Lower lobe of right lung (tissue), 2 donors: ENCODE measurements around the gene PLXNA4. TPM values are rescaled to one million over a fixed set of nuclear protein-coding genes. Genes with fewer than 3 reads are reported as not detected.
A peak's percentile ranks its signal among the peaks of the same experiment; 100 is the strongest.

Experiments used
- ATAC-seq, 2 donors: fragments of 200-7000 bp; cut with Tn5 transposase; one replicate each; pipeline ENCODE4 v1.9.1; 2020 to 2022; ENCODE audit warnings: mild to moderate bottlenecking in 2 of 2, moderate library complexity in 2 of 2
- DNase-seq: peaks from one replicate; pipeline ENCODE4 v3.0.0-alpha.2; 2020
- H3K27ac ChIP-seq: fragments of 200-600 bp; one replicate; pipeline ENCODE4 v1.8.0; 2022
- H3K27me3 ChIP-seq: fragments of 200-600 bp; one replicate; pipeline ENCODE4 v1.8.0; 2022; ENCODE audit warnings: low read depth
- H3K36me3 ChIP-seq: fragments of 200-600 bp; one replicate; pipeline ENCODE4 v1.8.0; 2022; ENCODE audit warnings: mild to moderate bottlenecking
- H3K4me1 ChIP-seq: fragments of 200-600 bp; one replicate; pipeline ENCODE4 v1.8.0; 2022
- H3K4me3 ChIP-seq: fragments of 200-600 bp; one replicate; pipeline ENCODE4 v1.8.0; 2022; ENCODE audit warnings: mild to moderate bottlenecking
- H3K9me3 ChIP-seq: fragments of 200-600 bp; one replicate; pipeline ENCODE4 v1.8.0; 2022
- intact Hi-C: fragments of 100-400 bp; cut with DNase I; formaldehyde crosslinking; loops from one replicate; pipeline ENCODE4 v1.11.0; 2022
- total RNA-seq: library from RNA; stranded (reverse); fragmentation: NEBNext Ultra II Directional; extraction: Animal tissue kit (Norgen Biotek cat#: 25700); gene quantifications from one replicate; pipeline ENCODE4 v1.2.1, GENCODE V29; 2021
- TF ChIP-seq, protein P1 (sequence below): fragments of 200-600 bp; IDR thresholded peaks from one replicate; pipeline ENCODE4 v1.8.0; 2022; ENCODE audit warnings: antibody characterized with exemption, mild to moderate bottlenecking
- donor health status: DM: no; HTN: yes; CAD: no; lungs with severe emphysema.

PLXNA4 gene
- total RNA-seq, 1 donor from 2014 or later = 4.3 TPM

DNA sequence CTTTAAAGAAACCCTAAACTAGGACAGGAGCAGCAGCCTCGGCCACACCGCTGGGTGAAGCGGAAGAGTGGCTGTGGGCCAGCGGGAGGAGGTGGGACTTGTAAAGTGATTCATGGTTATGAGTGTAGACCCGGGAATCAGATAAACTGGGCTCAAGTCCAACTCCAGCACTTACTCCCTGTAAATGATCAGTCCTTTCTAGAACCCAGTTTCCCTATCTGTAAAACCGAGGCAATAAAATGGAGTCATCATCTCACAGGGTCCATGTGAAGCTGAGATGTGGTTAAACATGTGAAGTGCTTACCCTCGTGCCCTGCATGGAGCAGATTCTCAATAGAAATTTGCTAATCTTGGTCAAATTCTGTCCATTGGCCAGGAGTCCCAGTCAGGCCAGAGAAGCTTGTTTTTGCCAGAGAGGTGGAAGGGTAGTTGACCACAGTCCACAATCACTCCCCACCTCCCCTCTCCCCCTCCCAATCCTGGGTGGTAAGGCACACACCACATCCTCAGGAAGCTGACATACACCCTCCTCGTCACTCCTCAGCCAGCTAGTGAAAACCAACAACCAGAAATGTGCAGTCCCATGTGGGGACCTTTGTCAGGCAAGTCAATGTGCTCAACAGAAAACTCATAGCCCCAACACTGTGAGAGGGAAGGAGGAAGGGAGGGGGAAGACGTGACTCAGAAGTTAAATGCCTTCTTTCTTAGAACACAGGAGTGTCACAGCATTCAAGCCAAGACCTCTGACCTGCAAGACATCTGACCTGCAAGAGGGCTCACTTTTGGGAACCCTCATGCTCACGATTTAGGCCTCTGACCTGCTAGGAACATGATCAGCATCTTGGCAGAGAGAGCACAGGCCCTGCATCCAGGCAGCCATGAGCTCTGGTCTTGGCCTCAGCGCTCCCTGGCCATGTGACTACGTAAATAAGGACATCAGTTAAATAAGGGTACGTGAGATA lies 145.1 kb downstream of the PLXNA4 start:
- Histone ChIP-seq H3K4me3 (no peak overlapping the region), H3K9me3 (no peaks in the 10 kb centered on the region), H3K27ac (no peak overlapping the region), H3K4me1 (no peaks in the 10 kb centered on the region), H3K36me3 (no peaks in the 10 kb centered on the region), H3K27me3 (no peaks in the 10 kb centered on the region)
- intact Hi-C loops = no loop called here
- ATAC-seq (peak; percentile 40 to 54), DNase-seq (no peak)
- TF ChIP-seq, protein P1, sequence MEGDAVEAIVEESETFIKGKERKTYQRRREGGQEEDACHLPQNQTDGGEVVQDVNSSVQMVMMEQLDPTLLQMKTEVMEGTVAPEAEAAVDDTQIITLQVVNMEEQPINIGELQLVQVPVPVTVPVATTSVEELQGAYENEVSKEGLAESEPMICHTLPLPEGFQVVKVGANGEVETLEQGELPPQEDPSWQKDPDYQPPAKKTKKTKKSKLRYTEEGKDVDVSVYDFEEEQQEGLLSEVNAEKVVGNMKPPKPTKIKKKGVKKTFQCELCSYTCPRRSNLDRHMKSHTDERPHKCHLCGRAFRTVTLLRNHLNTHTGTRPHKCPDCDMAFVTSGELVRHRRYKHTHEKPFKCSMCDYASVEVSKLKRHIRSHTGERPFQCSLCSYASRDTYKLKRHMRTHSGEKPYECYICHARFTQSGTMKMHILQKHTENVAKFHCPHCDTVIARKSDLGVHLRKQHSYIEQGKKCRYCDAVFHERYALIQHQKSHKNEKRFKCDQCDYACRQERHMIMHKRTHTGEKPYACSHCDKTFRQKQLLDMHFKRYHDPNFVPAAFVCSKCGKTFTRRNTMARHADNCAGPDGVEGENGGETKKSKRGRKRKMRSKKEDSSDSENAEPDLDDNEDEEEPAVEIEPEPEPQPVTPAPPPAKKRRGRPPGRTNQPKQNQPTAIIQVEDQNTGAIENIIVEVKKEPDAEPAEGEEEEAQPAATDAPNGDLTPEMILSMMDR = no peak

DNA sequence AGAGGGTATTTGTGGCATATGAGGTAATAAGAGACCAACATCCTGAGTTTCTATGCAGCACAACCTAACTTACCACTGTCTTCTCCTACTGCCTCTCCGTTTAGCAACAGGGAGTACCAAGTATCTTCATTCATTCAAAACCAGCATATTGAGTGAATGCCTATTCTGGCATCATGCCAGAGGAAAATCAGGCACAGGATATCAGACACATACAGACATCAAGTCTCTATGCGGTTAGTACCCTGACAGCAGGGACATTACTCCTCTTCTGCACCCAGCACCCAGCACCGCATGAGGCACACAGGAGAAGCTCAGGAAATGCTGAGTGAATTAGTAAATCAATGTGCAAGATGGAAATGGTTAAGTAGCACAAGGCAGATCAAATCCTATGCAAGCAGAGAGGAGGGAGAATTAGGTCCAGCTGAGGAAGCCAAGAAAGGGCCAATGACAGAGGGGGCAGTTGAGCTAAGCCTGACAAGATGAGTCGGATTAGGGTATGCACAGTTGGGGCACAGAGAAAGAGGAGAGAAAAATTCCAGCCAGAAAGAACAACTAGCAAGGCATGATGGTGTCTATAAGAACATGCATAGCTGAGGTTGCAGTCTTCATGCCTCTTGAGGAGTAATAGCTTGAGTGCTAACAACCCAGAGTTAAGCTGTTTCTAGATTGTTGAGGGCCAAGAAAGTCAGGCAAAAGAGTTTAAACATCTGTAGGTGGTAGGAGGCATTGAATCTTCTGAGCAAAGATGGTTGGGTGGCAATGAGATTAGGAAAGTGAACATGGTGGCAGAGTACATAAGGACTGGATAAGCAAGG lies 146.0 kb downstream of the PLXNA4 start:
- H3K27ac ChIP-seq = no peak overlapping the region
- no peaks in the 10 kb centered on the region for H3K27me3 ChIP-seq
- TF ChIP-seq, protein P1 = no peak
- intact Hi-C loops = no loop called here
- H3K4me3 ChIP-seq = no peak overlapping the region
- no peak for DNase-seq
- H3K9me3 ChIP-seq = no peaks in the 10 kb centered on the region
- no peaks in the 10 kb centered on the region for H3K36me3 ChIP-seq
- ATAC-seq = no peak
- H3K4me1 ChIP-seq = no peaks in the 10 kb centered on the region

DNA sequence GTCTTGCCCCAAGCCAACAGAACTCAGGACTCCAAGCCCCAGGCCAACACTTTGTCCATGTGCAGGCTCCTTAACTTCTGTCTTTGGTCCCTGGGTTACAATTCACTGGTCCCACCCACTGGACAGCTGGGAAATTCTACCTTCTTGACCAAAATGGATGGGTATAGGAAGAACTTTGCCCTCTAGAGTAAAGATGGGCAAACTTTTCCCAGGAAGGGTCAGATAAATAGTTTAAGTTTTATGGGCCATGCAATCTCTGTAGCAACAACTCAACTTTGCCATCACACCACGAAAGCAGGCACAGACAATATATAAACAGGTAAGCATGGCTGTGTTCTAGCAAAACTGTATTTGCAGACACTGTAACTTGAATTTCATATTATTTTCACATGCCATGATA lies 147.1 kb downstream of the PLXNA4 start:
- no peaks in the 10 kb centered on the region for H3K9me3 ChIP-seq
- H3K27me3 ChIP-seq = peaks cover 3% of the 10 kb centered on the region
- ATAC-seq = no peak
- TF ChIP-seq, protein P1 = no peak
- intact Hi-C loops = no loop called here
- H3K36me3 ChIP-seq = no peaks in the 10 kb centered on the region
- no peaks in the 10 kb centered on the region for H3K4me1 ChIP-seq
- H3K27ac ChIP-seq = no peak overlapping the region
- DNase-seq = no peak
- no peak overlapping the region for H3K4me3 ChIP-seq

DNA sequence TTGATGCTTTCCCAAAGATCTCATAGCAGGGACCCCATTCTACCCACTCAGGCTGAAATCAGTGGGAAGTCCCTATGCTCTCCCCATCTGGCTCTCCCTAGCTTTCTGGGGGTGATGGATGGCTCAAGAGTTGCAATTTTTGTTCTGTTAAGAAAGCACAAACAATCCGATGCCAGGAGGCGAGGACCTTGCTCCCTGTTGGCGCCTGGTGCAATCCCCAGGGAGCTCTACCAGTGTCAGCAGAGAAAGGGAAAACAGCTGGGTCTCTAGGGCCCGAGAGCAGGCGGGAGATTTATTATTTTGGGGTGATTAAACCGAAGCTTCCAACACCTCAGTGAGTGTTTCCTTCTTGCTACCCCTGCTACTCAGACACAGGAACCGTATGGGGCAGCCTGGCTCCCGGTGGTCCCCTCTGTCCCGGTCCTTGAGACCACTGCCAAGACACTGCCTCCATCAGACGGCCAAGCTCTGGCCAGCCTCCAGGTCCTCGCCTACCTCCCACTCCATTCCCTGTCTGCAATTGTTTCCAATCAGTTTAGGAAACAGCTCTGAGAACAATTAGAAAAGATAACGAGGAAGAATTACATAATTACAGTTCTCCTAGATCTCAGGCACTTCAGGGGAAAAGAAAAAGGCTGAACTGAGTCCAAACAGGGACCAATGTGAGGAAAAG lies 147.9 kb downstream of the PLXNA4 start:
- intact Hi-C loops = no loop called here
- Histone ChIP-seq H3K4me3 (no peak overlapping the region), H3K36me3 (no peaks in the 10 kb centered on the region), H3K4me1 (no peaks in the 10 kb centered on the region), H3K9me3 (no peaks in the 10 kb centered on the region), H3K27ac (no peak overlapping the region), H3K27me3 (peaks cover 3% of the 10 kb centered on the region)
- TF ChIP-seq, protein P1 = no peak
- ATAC-seq = no peak
- no peak for DNase-seq

DNA sequence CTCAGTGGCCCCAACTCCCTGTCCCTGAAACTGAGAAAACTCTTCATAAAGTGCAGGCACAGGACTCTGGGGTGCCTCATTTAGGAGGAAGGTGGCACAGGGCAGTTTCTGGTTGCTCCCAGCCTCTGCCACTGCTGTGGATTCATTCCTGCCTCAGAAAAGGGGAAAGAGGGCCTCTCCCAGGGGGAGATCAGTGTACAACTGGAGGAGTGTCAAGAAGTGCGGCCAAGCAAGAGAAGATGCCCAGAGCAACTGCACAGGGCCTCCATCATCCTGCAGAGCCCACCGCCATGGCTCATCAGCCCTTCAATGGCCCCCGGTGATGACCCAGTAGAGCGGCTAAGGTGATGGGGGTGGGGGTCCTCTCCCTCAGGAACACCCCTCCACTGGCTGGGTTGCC lies 150.3 kb downstream of the PLXNA4 start:
- TF ChIP-seq, protein P1 = no peak
- intact Hi-C loops = no loop called here
- Histone ChIP-seq H3K9me3 (no peaks in the 10 kb centered on the region), H3K4me1 (no peaks in the 10 kb centered on the region), H3K4me3 (no peak overlapping the region), H3K36me3 (no peaks in the 10 kb centered on the region), H3K27ac (no peak overlapping the region), H3K27me3 (peaks cover 3% of the 10 kb centered on the region)
- DNase-seq (no peak), ATAC-seq (no peak)
